GM23248 (cell line): Measurements from ENCODE around the gene PRPF4.

Source experiments
- EZH2 ChIP-seq: fragments of 200-600 bp; sonication (generic); IDR thresholded peaks from 2 replicates; pipeline ENCODE4 v1.6.1; 2018; ENCODE audit warnings: antibody characterized with exemption, mild to moderate bottlenecking; ENCODE audit not compliant: insufficient read depth, poor library complexity, severe bottlenecking
- EZH2phosphoT487 ChIP-seq: fragments of 200-600 bp; sonication (generic); IDR thresholded peaks from 2 replicates; pipeline ENCODE4 v1.6.1; 2018; ENCODE audit warnings: antibody characterized with exemption, moderate library complexity, mild to moderate bottlenecking, low read depth; ENCODE audit not compliant: insufficient read depth

DNA sequence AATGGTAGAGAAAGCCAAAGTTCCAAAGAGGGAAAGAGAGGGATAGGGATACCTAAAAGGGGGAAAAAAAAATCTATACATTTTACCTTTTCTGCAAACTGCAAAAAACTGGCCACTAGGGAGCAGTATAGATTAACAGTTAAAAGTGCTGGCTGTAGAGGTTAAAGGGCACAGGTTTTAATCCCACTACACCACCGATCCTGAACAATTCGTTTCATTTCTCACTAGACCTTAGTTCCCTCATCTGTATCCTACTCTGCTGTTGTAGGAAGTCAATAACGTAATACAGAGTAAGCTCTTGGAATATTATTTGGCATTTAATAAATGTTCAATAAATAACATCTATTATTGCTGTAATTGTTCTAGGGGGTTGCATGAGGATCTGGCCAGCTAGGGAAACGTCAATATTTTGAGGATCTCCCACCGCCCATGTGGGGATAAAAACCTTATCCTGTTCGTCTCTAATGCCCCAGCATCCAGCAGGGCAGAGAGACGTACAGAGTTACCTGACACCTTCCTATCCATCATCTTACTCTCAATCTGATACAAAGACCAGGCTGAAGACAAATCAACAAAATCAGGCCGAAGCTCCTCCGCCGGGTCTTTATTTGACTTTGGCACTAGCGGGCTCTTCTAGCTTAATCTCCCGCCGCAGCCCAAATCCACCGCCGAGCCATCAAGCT lies 843 bp upstream of the PRPF4 start:
- no peak for TF ChIP-seq EZH2
- TF ChIP-seq EZH2phosphoT487, result no peak
